ENCODE results near the gene SLC25A33.

SLC25A33 gene

DNA sequence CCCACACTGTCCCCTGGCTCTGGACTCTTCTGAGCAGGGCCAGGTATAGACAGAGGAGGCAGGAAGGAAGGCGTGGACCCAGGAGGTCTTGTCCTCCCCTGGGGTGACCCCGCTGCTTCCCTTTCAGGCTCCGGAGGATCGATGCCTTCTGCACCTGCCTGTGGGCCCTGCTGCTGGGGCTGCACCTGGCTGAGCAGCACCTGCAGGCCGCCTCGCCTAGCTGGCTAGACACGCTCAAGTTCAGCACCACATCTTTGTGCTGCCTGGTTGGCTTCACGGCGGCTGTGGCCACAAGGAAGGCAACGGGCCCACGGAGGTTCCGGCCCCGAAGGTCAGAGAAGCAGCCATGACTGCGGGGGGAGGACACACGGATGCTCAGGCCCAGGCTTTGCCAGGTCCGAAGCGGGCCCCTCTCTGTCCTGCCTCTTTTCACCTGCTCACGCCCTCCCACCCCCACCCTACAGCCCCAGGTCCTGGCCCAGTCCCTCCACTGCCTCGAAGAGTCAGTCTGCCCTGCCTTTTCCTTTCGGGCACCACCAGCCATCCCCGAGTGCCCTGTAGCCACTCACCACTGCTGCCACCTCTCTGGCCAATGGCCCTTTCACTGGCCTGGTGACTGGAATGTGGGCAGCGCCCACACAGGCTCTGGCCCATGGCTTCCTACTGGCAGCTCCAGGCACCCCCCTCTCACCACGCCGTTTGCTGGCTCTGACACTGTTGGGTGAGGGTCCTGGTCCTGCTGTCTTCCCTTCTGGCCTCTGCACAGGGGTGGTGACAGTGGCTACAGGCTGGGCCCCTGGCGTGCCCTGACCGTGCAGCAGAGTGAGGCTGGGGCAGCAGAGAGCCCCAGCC, 62.9 kb downstream of the SLC25A33 start:
- no peak for DNase-seq (ENCODE audit: low spot score)

DNA sequence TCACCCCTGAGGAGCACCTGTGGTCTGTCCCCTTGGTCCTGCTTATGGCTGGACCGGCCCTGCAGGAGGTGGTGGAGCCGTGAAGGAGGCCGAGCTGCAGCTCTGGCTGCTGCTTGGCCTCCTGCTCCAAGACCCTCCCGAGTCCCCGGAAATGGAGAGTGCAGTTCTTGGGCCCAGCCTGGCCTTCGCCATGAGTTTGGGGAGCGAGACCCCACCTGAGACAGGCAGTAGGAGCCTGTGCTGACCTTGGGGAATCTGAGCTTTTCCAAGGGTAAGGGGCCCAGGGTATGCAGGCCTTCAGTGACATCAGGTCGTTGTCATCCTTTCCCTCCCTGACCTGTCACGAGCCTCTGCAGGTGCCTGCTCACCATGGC, 63.5 kb downstream of the SLC25A33 start:
- no peak for DNase-seq (ENCODE audit: low spot score)

DNA sequence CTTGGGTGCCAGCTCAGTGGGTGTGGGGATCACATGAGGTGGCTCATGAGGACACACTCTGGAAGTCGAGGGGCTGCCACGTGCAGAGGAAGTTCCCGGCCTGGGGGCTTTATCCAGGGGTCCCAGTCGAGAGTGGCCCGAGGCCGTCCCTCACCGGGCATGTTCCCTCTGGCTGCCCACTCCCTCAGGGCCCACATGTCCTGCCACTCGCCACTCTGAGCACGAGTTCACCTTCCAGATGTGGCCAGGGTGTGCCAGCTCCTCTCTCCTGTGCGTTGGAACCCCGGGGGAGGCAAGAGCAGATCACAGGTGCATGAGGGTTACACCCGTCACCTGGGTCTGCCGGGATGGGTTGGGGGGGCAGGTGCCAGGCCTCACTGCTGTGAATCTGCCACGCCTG, 64.0 kb downstream of the SLC25A33 start:
- DNase-seq (ENCODE audit: low spot score) = no peak

DNA sequence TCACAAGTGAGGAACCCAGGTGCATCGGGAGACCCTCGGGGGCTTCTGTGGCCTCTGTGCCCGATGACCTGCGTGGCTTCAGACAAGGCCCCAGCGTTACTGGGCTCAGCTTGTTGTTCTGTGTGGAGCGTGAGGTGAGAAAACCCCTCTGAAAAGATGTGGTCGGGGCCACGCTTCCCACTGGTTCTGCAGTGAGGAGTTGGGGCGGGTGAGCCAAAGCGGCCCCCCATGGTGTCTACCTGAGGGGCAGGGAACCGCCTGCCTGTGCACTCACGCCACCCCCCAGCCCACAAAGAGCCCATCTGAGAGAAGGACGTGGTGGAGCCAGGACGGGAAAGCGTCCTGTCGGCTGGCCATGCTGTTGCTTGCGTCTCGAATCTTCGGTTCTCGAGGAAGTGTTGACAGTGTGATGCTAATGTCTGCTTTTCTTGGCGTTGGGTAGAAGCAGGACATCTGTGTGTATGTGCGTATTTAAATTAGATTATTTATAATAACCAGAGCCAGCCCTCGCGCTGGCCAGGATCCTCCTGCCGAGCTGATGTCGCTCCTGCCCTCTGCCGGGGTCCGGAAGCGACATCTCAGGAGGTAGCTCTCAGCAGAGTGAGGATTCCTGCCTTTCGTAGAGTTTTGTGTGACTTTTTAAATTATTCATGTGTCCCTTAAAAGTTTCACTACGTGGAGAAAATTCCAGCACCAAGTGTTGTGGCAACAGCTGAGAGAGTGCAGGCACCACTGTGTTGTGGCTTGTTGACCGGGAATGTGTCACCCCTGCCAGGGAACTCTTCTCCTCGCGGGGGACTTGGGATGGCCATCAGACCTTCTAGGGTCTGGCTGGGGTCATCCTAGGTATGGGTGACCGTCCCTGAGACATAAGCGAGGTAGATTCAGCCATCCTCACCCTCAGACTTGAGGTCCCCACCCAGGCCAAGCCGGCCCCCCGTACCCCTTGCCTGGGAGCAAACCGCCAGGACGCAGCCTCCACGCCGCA, 64.8 kb downstream of the SLC25A33 start:
- DNase-seq (ENCODE audit: low spot score) = no peak

DNA sequence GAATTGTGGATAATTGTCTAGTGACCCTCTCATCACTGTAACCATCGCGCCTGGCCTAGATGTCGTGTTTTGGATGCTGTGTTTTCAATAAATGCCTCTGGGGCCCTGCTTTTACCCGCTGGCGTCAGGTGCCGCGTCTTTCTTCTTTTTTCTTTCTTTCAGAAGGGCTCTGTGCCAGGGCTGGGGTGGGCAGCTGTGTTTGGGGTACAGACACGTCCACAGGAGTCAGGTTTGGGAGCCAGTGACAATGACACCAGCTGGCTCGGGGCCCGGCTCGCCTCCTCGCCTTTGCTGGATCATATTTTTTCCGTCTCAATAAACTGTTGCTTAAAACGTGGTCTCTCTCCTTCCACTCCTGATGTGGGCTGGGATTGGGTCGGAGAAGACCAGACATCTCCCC, 65.6 kb downstream of the SLC25A33 start:
- no peak for DNase-seq (ENCODE audit: low spot score)

DNA sequence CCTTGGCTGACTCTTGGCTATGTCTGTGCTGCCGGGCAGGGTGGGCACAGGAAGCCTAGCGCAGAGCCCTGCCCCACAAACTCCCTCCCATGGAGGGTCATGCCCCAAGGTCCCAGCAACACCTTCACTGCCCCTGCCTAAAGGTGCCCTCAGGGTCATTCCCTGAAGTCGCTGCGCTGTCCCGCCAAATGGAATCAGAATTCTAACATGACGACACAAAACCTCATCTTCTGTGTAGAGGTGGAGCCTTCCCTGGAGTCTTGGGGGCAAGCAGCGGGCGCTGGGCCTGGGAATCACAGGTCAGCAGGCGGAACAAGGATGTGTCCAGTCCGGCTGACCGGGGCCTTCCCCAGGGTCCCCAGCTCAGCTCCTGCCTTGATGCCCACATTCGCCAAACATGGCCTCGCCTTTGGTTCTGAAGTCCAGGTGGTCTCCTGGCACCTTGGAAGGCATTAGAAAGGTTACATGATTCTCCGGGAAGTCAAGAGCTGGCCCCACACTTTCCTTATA, 66.7 kb downstream of the SLC25A33 start:
- DNase-seq (ENCODE audit: low spot score) = no peak

DNA sequence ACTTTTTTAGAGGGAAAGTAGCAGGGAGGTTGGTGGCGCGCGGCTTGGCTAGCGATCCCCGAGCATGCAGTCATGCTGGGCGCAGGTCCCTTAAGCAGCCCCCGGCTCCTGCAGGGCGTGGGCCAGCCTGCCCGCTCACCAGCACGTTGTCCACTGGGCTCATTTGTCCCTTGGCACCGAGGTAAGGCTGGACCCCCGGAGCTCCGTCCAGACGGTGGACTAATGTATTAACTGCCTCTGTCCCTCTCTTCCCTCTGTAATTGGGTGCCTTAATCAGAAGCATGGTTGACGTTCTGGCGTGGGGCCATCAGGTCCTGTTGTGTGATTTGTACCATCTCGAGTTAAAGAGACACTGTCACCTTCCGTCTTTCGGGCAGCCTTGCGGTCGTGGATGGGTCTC, 67.2 kb downstream of the SLC25A33 start:
- peak; percentile 42 for DNase-seq (ENCODE audit: low spot score)

DNA sequence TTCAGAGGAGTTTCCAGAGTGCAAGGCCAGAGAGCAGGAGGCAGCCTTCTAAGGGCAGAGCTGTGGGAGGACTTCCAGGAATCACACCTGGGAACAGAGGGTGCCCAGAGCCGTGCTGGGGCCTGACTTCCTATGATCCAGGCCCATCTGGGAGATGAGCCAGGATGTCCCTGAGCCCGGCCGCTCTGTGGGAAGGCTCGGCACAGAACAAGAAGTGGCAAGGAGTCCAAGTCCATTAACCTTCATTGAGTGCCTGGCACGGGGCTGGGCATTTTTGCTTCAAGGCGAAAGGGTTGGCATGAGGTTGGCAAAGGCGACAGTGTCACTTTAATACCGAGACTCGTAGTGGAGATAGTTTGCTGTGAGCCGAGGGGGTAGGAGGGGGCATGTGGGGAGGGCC, 67.7 kb downstream of the SLC25A33 start:
- DNase-seq (ENCODE audit: low spot score) = peak; percentile 88

DNA sequence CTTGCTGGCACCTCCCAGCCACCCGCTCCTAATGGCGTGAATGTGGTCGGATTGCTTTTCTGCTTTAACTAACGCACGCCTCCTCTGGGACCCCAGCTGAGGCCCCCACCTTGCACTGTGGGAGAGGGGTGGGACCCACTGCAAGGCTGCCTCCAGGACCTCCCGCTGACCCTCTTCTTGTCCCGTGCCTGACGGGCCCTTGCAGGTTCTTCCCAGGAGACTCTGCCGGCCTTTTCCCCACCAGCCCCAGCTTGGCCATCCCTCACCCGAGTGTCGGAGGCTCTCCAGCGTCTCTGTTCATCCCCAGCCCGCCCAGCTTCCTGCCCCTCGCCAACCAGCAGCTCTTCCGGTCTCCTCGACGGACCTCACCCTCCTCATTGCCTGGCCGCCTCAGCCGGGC, 68.1 kb downstream of the SLC25A33 start:
- DNase-seq (ENCODE audit: low spot score) = no peak

DNA sequence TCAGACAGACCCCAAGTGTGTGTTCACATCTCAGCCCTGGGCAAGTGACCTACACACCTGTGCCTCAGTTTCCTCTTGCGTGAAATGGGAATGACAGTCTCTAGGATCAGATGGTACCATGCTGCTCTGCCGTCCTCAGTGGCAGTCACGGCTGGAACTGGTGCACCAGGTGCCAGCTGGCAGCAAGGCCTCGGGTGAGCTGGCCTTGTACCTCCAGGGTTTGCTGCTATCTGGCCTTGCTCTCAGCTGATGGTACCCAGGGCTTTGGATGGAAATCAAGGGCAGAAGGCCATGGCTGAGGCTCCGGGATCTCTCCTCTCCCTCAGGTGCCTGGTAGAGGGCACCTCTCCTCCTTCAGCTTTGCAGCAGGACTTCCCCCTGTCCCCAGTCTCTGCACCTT, 70.7 kb downstream of the SLC25A33 start:
- DNase-seq (ENCODE audit: low spot score) = no peak

DNA sequence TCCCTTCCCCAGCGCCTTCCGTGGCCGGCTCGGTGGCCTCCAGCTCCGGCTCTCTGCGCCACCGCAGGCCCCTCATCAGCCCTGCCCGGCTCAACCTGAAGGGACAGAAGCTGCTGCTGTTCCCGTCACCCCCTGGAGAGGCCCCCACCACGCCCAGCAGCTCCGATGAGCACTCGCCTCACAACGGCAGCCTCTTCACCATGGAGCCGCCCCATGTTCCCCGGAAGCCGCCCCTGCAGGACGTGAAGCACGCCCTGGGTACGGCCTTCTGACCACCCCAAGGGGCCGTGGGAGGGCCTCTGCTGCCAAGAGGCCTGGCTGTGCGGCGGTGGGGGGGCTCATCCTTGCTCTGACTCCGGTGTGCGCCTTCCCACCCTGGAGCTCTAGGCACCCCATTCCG, 71.3 kb downstream of the SLC25A33 start:
- no peak for DNase-seq (ENCODE audit: low spot score)

DNA sequence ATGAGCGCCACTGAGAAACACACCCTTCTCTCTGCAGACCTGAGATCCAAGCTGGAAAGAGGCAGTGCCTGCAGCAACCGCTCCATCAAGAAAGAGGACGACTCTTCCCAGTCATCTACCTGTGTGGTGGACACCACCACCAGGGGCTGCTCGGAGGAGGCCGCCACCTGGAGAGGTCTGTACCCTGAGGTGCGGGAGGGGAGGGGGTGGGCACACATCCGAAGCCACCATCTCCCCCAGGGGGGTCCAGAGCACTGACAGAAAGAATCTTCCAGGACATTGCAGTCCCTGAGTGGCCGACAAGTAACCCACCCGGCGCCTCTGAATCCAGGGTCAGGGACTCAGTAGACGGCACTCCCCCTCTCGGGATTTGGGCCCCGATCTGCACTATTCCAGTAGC, 72.5 kb downstream of the SLC25A33 start:
- DNase-seq (ENCODE audit: low spot score) = no peak

DNA sequence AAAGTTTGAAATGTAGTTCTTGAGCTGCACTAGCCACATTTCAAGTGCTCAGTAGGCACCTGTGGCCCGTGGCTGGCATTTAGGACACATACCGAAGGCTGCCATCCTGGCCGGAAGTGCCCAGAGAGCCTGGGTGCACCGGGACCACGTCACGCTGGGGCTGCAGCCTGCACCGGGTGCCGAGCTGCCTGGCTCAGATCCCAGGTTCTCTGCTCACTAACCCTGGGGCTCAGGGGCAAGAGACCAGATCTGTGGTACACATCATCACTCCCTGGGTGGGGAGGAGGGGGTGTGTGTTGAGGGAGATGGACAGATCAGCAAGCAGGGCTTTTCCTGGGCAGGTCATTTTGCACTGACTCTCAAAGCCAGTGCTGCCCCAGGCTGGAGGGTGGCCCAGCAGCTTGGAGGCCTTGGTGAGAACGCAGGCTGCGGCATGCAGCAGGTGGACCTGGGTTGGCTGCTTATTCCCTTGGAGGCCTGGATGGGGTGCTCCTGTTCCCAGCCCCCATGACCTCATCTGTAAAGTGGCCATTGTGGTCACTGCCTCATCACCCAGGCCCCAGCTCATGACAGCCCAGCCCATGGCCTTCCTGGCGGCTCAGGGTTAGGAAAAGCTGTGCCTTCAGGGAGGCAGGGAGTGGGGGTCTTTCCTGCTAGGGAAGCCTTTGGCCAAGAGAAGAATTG, 73.0 kb downstream of the SLC25A33 start:
- DNase-seq (ENCODE audit: low spot score) = no peak

DNA sequence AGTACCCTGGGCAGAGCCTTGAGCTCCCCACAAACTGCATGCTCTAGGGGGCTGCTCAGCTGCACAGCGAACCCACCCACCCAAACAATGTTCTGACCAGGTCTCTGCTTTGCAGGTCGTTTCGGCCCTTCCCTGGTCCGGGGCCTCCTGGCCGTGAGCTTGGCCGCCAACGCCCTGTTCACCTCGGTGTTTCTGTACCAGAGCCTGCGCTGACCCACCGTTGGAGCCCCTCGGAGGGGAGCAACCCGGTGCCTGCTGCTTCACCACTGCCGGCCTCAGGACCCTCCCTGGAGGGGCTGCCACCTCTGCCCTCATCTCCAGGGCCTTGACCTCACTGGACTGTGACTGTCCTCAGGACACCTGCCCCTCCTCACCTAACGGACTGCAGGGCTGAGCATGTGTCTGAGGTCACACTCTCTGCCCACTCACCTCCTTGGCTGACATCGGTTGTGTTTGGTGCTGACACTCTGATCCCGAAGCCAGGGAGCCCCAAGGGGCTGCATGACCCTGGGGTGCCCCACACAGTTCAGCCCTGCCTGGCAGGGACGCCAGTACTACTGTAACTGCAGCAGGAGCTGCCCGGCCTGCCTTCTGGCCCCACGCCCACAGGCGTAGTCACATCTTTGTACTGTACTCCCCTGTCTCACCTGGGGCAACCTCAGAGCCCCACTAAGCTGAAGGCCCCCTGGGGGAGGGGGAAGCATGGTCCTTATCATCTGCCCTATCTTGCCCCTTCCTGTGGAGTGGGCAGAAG, 73.8 kb downstream of the SLC25A33 start:
- no peak for DNase-seq (ENCODE audit: low spot score)

DNA sequence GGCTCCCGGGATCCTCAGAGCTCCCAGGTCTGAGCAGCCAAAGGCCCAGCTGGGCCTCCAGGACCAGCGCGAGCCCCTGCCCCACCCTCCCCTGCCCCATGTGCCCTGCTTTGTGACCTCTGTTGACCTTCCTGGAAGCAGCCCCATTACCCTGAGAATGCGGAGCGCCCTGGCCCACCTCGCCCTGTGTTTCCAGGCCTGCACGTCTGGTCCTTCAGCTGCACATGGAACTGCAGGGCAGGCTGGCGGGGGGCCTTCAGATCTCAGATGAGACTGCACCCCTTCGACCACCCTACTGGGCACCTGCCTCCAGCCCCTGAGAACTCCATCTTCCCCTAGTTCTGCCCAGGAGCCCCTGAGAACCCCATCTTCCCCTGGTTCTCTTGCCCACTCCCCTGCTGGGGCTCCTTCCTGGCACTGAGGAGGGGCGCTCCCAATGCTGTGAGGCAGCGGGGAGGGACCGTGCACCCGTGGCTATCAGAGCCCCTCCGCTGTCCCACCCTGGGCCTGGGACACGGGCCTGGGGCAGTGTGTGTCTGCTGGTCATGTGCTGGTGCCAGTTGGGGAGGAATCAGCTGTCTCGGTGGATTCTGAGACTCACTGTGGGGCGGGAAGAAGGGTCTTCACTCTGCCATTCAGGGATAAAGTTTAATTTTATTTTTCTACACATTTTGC, 74.5 kb downstream of the SLC25A33 start:
- no peak for DNase-seq (ENCODE audit: low spot score)

DNA sequence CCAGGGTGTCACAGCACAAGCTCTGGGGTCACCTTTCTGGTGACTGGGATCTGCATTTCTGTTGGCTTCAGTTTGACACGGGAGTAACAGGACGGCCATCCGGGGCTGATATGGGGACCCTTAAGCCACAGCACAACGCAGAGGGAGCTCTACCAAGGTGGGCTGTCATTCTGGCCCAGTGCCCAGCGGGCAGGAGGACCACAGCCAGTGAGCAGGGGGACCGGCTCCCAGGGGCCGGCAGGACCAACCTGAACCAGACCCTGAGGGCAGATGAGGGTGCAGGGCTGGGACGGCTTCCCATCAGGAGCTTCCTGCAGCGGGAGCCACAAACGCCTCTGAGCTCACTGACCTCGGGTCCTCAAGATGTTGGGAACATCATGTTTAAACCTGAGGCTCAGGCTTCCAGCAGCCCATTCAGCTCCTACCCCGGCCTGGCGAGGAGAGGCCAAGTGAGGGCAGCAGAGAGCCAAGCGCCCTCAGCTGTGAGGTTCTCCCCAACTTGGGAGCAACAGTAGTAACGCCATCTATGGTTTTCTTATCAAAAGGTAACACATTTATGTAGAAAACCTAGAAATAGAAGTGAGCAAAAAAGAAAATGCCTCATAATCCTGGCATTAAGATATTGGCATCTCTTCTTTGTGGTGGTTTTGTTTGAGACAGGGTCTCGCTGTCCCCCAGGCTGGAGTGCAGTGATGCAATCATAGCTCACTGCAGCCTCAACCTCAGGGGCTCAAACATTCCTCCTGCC, 76.2 kb downstream of the SLC25A33 start:
- DNase-seq (ENCODE audit: low spot score) = peak; percentile 80

DNA sequence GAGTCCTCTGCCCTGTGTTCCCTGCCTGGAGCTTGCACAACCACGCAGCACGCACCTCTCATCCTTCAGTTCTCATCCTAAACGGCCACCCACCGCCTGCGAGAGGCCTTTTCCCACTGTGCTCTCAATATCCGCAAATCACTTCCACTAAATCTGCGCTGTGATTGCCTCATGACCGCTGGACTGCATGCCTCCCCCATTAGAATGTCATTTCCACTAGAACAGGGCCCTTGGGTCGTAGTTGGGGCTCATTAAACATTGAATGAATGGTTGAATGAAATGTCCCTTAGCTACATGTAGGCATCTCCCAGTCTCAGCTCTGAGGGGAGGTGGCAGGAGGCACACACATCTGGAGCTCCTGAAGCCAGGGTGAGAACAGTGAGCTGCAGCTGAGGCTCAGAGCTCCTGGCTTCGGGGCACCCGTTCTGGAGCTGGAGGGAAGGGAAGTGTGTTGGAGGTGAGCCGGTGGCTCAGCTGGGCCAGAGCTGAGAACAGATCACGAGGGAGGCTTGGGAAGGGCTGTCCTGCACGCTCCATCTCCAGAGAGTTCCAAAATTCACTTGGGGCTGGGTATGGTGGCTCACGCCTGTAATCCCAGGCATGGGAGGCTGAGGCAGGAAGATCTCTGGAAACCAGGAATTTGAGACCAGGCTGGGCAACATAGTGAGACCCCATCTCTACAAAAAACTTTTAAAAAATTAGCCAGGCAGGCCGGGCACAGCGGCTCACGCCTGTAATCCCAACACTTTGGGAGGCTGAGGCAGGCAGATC, 79.8 kb downstream of the SLC25A33 start:
- peak; percentile 57 for DNase-seq (ENCODE audit: low spot score)

DNA sequence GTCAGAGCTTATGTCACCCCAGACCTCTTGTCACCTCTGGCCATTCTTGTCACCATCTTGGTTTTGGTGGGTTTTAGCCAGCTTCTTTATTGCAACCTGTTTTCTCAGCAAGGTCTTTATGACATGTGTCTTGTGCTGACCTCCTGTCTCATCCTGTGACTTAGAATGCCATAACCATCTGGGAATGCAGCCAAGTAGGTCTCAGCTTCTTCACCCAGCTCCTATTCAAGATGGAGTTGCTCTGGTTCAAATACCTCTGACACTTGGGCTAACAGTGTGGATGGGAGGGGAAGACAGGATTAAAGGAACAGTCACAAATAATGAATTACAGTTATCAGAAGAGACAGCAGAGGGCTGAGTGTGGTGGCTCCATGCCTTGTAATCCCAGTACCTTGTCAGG, 81.8 kb downstream of the SLC25A33 start:
- DNase-seq (ENCODE audit: low spot score) = peak; percentile 54

DNA sequence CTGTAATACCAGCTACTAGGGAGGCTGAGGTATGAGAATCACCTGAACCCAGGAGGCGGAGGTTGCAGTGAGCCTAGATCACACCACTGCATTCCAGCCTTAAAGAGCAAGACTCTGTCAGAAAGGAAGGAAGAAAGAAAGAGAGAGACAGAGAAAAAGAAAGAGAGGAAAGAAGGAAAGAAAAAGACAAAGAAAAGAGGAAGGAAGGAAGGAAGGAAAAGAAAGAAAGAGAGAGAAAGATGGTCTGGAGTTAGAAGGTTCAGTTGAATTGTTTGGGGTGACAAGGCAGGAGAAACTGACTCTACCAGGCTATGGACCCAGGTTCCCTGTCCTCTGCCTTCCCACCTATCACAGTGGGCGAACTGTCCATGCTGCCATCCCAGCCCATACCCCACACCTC, 84.8 kb downstream of the SLC25A33 start:
- DNase-seq (ENCODE audit: low spot score) = no peak

Measured in cerebellar cortex (tissue), 1 donor.